Activated CD8-positive, alpha-beta T cell treated with anti-CD3 and anti-CD28 coated beads for 36 hours (primary cell): ENCODE results near the gene PALLD. TPM values are rescaled to one million over a fixed set of nuclear protein-coding genes. Genes with fewer than 3 reads are reported as not detected.
"Not testable (repeated sequence)": the region's sequence is repeated elsewhere in the genome, so short reads cannot be mapped to it uniquely, and the experiment has no call there.

Source experiments
- ATAC-seq: fragments of 200-7000 bp; cut with Tn5 transposase; one replicate; pipeline ENCODE4 v1.10.0; 2021; ENCODE audit warnings: mild to moderate bottlenecking, moderate library complexity
- CTCF ChIA-PET: fragments of 350-600 bp; sonication (Branson Sonifier 250); formaldehyde crosslinking; loops from one replicate; lab custom pipeline; 2021; ENCODE audit warnings: antibody characterized with exemption; lab: Charles Lee
- POLR2A ChIA-PET: fragments of 350-600 bp; sonication (Branson Sonifier 250); formaldehyde crosslinking; loops from one replicate; lab custom pipeline; 2021; ENCODE audit warnings: antibody characterized with exemption; lab: Charles Lee
- DNase-seq: peaks from one replicate; pipeline ENCODE4 v3.0.0-alpha.2; 2020
- H3K27ac Mint-ChIP-seq: one replicate; pipeline ENCODE4 v1.8.0; 2021; ENCODE audit warnings: mild to moderate bottlenecking, mixed read lengths
- H3K27me3 Mint-ChIP-seq: one replicate; pipeline ENCODE4 v1.8.0; 2021; ENCODE audit warnings: mixed read lengths
- H3K36me3 Mint-ChIP-seq: one replicate; pipeline ENCODE4 v1.8.0; 2021; ENCODE audit warnings: low read depth, mixed read lengths
- H3K4me1 Mint-ChIP-seq: one replicate; pipeline ENCODE4 v1.8.0; 2021; ENCODE audit warnings: low read depth, mixed read lengths
- H3K4me3 Mint-ChIP-seq: one replicate; pipeline ENCODE4 v1.8.0; 2021; ENCODE audit warnings: mild to moderate bottlenecking, moderate library complexity, mixed read lengths
- H3K9me3 Mint-ChIP-seq: one replicate; pipeline ENCODE4 v1.8.0; 2021; ENCODE audit warnings: mixed read lengths
- intact Hi-C: fragments of 100-400 bp; cut with micrococcal nuclease; formaldehyde crosslinking; loops from one replicate; pipeline ENCODE4 v1.10.0; 2022
- total RNA-seq, 2 experiments: library from RNA; stranded (reverse); gene quantifications; one replicate each; pipeline ENCODE4 v1.2.3, GENCODE V29; 2021
- TF ChIP-seq, protein P1 (sequence below): fragments of 200-600 bp; IDR thresholded peaks from one replicate; pipeline ENCODE4 v1.8.0; 2022; ENCODE audit warnings: antibody characterized with exemption, mild to moderate bottlenecking

PALLD gene
- total RNA-seq, 2 experiments from 2014 or later = 0.41 to 0.60 TPM

DNA sequence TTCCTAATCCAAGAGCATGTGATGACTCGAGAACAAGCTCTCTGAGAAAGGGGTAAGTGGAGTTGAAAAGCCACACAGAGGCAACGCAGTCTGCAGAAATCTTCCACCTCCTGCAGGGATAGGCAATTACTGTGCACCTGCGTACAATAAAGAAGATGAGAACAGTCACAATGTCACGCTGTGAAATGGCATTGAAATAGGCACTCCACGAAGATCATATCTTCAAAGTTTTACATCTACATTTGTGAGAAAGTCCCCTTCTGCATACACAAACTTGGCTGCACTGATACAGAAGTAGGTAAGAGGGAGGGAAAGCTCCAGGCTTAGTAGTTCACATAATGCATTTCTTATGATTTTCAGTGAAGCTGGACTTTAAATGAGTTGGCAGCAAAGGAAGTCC, 43.7 kb upstream of the PALLD start:
- H3K27me3 Mint-ChIP-seq = no peaks in the 10 kb centered on the region
- TF ChIP-seq, protein P1, sequence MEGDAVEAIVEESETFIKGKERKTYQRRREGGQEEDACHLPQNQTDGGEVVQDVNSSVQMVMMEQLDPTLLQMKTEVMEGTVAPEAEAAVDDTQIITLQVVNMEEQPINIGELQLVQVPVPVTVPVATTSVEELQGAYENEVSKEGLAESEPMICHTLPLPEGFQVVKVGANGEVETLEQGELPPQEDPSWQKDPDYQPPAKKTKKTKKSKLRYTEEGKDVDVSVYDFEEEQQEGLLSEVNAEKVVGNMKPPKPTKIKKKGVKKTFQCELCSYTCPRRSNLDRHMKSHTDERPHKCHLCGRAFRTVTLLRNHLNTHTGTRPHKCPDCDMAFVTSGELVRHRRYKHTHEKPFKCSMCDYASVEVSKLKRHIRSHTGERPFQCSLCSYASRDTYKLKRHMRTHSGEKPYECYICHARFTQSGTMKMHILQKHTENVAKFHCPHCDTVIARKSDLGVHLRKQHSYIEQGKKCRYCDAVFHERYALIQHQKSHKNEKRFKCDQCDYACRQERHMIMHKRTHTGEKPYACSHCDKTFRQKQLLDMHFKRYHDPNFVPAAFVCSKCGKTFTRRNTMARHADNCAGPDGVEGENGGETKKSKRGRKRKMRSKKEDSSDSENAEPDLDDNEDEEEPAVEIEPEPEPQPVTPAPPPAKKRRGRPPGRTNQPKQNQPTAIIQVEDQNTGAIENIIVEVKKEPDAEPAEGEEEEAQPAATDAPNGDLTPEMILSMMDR = no peak
- intact Hi-C loops = no loop called here
- ChIA-PET POLR2A (no interaction called here), CTCF (interaction anchor here (1.6 kb wide), 1 partner anchor 136 kb away, joined by 3 read pairs; no protein-coding TSS in a partner anchor)
- peaks cover 3% of the 10 kb centered on the region for H3K9me3 Mint-ChIP-seq
- H3K36me3 Mint-ChIP-seq = peaks cover 32% of the 10 kb centered on the region
- H3K27ac Mint-ChIP-seq = no peak overlapping the region
- ATAC-seq = no peak
- peaks cover 32% of the 10 kb centered on the region for H3K4me1 Mint-ChIP-seq
- H3K4me3 Mint-ChIP-seq = no peak overlapping the region
- DNase-seq = no peak

DNA sequence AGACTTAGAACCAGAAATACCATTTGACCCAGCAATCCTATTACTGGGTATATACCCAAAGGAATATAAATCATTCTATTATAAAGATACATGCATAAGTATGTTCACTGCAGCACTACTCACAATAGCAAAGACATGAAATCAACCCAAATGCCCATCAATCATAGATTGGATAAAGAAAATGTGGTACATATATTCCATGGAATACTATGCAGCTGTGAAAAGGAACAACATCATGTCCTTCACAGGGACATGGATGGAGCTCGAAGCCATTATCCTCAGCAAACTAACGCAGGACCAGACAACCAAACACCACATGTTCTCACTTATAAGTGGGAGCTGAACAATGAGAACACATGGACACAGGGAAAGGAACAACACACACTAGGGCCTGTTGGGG, 38.6 kb upstream of the PALLD start:
- H3K4me3 Mint-ChIP-seq, H3K27me3 Mint-ChIP-seq, H3K27ac Mint-ChIP-seq, H3K36me3 Mint-ChIP-seq, H3K4me1 Mint-ChIP-seq, DNase-seq, H3K9me3 Mint-ChIP-seq, CTCF ChIA-PET, intact Hi-C loops, POLR2A ChIA-PET, ATAC-seq: not testable (repeated sequence)

DNA sequence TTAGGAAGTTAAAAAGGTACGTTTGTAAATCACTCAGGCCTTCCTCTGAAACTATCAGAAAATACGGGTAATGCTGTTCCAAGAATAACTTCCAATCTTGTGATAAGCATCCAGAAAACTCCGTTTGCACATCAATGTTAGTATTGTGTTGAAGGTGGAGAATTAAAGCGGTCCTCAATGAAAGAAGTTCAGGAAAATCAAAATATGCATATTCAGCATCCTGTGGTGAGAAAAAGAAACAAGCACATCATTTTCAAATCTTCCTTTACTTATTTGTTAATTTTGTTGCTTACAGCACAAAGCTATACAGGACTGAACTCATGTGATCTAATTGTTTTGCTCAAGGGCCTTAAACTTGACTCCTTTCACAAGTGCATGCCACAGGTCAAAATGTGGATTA, 35.0 kb upstream of the PALLD start:
- Mint-ChIP-seq H3K27me3 (no peaks in the 10 kb centered on the region), H3K4me1 (no peaks in the 10 kb centered on the region), H3K27ac (no peak overlapping the region), H3K9me3 (peaks cover 3% of the 10 kb centered on the region), H3K4me3 (no peak overlapping the region), H3K36me3 (peaks cover 6% of the 10 kb centered on the region)
- TF ChIP-seq, protein P1 = no peak
- DNase-seq (no peak), ATAC-seq (no peak)
- ChIA-PET CTCF (no interaction called here), POLR2A (no interaction called here)
- intact Hi-C loops = no loop called here

DNA sequence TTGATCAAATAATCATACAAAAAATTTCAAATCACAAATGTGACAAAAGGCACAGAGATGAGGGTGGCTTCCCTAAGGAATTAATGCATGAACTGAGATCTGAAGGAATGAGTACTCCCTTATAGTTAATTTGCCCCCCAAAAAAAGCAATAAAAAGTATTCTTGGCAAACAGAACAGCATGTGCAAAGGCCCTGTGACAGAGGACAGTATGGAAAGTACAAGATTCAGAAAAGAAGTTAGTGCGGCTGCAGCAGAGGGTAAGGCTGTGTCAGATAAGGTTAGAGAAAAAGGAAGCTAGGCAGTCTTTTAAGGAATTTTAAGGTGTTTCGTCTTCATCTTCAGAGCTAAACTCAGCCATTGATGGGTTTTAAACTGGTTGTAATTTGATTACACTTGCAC, 23.9 kb upstream of the PALLD start:
- Mint-ChIP-seq H3K36me3 (peaks cover 15% of the 10 kb centered on the region), H3K9me3 (no peaks in the 10 kb centered on the region), H3K4me1 (peaks cover 28% of the 10 kb centered on the region), H3K4me3 (no peak overlapping the region), H3K27me3 (no peaks in the 10 kb centered on the region), H3K27ac (no peak overlapping the region)
- DNase-seq (no peak), ATAC-seq (no peak)
- intact Hi-C loops = no loop called here
- TF ChIP-seq, protein P1 = no peak
- ChIA-PET CTCF (interaction anchor here (1.0 to 1.1 kb wide), 2 partner anchors 42 to 83 kb away, joined by 3 to 4 read pairs; no protein-coding TSS in a partner anchor), POLR2A (no interaction called here)

DNA sequence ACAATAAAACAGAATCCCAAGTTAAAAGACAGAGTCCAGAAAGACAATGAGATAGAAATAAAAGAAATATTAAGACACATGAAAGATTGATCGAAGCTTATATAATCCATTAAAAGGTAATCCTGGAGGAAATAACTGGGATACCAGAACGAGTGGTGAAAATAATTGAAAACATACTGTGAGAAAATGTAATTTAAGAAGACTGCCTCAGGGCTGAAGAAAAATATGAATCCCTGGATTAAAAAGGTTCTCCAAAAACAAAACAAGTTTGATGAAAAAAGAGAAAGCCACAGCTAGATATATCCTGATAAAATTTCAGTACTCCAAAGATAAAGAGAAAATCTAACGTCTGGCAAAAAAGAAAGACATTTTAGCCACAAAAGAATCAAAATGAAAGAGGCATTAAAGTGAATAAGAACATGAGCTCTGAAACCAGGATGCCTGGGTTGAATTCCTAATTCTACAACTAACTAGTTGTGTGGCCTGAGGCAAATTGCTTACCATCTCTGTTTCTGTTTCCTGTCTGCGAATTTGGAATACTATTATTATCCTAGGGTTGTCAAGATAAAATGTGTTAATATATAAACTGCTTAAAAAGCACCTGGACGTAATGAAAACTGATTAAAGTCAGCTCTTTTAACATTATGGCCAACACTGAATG, 22.1 kb upstream of the PALLD start:
- Mint-ChIP-seq H3K36me3 (peaks cover 18% of the 10 kb centered on the region), H3K27me3 (no peaks in the 10 kb centered on the region), H3K4me1 (peaks cover 40% of the 10 kb centered on the region), H3K27ac (no peak overlapping the region), H3K4me3 (no peak overlapping the region), H3K9me3 (no peaks in the 10 kb centered on the region)
- TF ChIP-seq, protein P1 = no peak
- ATAC-seq (no peak), DNase-seq (no peak)
- ChIA-PET CTCF (interaction anchor here (1.1 to 1.9 kb wide), 3 partner anchors 12 to 37 kb away, joined by 3 to 4 read pairs (median 3); no protein-coding TSS in a partner anchor), POLR2A (interaction anchor here (0.6 to 1.4 kb wide), 2 partner anchors 11 to 156 kb away, joined by 3 read pairs; partner anchors contain the start of gene DDX60)
- intact Hi-C loops = no loop called here
